HEK293 (cell line): ENCODE results near the gene TBX1.

ENCODE experiments used
- GFI1B ChIP-seq: fragments of 450-650 bp; formaldehyde crosslinking; IDR thresholded peaks from 2 replicates; pipeline ENCODE4 v1.5.1; 2016; ENCODE audit warnings: missing biosample characterization, missing genetic modification characterization
- HOXC10 ChIP-seq: sonication (generic); formaldehyde crosslinking; IDR thresholded peaks from 2 replicates; pipeline ENCODE4 v1.8.1; 2023; ENCODE audit warnings: mild to moderate bottlenecking, missing genetic modification reagents
- IKZF3 ChIP-seq: fragments of 450-650 bp; IDR thresholded peaks from 2 replicates; pipeline ENCODE4 v1.5.0; 2018; ENCODE audit warnings: missing biosample characterization, mild to moderate bottlenecking, missing genetic modification characterization, moderate library complexity
- KLF16 ChIP-seq: fragments of 450-650 bp; formaldehyde crosslinking; IDR thresholded peaks from 2 replicates; pipeline ENCODE4 v1.5.1; 2017; ENCODE audit warnings: missing biosample characterization, missing genetic modification characterization
- SCRT1 ChIP-seq: fragments of 450-650 bp; formaldehyde crosslinking; IDR thresholded peaks from 2 replicates; pipeline ENCODE4 v1.5.1; 2016; ENCODE audit warnings: missing biosample characterization, missing genetic modification characterization, borderline replicate concordance
- ZBTB44 ChIP-seq: fragments of 450-650 bp; IDR thresholded peaks from 2 replicates; pipeline ENCODE4 v1.5.1; 2018; ENCODE audit warnings: missing biosample characterization, mild to moderate bottlenecking, missing genetic modification characterization
- ZBTB49 ChIP-seq: fragments of 450-650 bp; formaldehyde crosslinking; IDR thresholded peaks from 2 replicates; pipeline ENCODE4 v1.5.1; 2016; ENCODE audit warnings: missing biosample characterization, missing genetic modification characterization, low read depth
- ZBTB7A ChIP-seq: fragments of 450-650 bp; formaldehyde crosslinking; IDR thresholded peaks from 2 replicates; pipeline ENCODE4 v1.5.1; 2016; ENCODE audit warnings: low read depth, missing biosample characterization, missing genetic modification characterization
- ZNF155 ChIP-seq: fragments of 450-650 bp; formaldehyde crosslinking; IDR thresholded peaks from 2 replicates; pipeline ENCODE4 v1.5.1; 2016; ENCODE audit warnings: missing biosample characterization, missing genetic modification characterization
- ZNF157 ChIP-seq: fragments of 450-650 bp; formaldehyde crosslinking; IDR thresholded peaks from 2 replicates; pipeline ENCODE4 v1.5.1; 2016; ENCODE audit warnings: missing biosample characterization, missing genetic modification characterization
- ZNF214 ChIP-seq: fragments of 450-650 bp; formaldehyde crosslinking; IDR thresholded peaks from 2 replicates; pipeline ENCODE4 v1.5.1; 2017; ENCODE audit warnings: missing biosample characterization, mild to moderate bottlenecking, missing genetic modification characterization, borderline replicate concordance
- ZNF391 ChIP-seq: fragments of 450-650 bp; formaldehyde crosslinking; IDR thresholded peaks from 2 replicates; pipeline ENCODE4 v1.5.1; 2016; ENCODE audit warnings: low read depth, missing biosample characterization, missing genetic modification characterization, borderline replicate concordance
- ZNF449 ChIP-seq: fragments of 450-650 bp; formaldehyde crosslinking; IDR thresholded peaks from 2 replicates; pipeline ENCODE4 v1.5.1; 2017; ENCODE audit warnings: missing biosample characterization, mild to moderate bottlenecking, missing genetic modification characterization, moderate library complexity
- ZNF548 ChIP-seq: fragments of 450-650 bp; formaldehyde crosslinking; IDR thresholded peaks from 2 replicates; pipeline ENCODE4 v1.5.1; 2016; ENCODE audit warnings: missing biosample characterization, missing genetic modification characterization
- ZNF560 ChIP-seq: fragments of 450-650 bp; formaldehyde crosslinking; IDR thresholded peaks from 2 replicates; pipeline ENCODE4 v1.5.1; 2017; ENCODE audit warnings: missing biosample characterization, missing genetic modification characterization, borderline replicate concordance
- ZNF600 ChIP-seq: fragments of 450-650 bp; formaldehyde crosslinking; IDR thresholded peaks from 2 replicates; pipeline ENCODE4 v1.5.1; 2016; ENCODE audit warnings: missing biosample characterization, missing genetic modification characterization
- ZNF610 ChIP-seq: fragments of 450-650 bp; formaldehyde crosslinking; IDR thresholded peaks from 2 replicates; pipeline ENCODE4 v1.5.1; 2016; ENCODE audit warnings: missing biosample characterization, missing genetic modification characterization, borderline replicate concordance
- ZNF645 ChIP-seq: fragments of 450-650 bp; formaldehyde crosslinking; IDR thresholded peaks from 2 replicates; pipeline ENCODE4; 2016; ENCODE audit warnings: missing biosample characterization, missing genetic modification characterization
- ZNF664 ChIP-seq: fragments of 450-650 bp; formaldehyde crosslinking; IDR thresholded peaks from 2 replicates; pipeline ENCODE4 v1.5.1; 2016; ENCODE audit warnings: missing biosample characterization, missing genetic modification characterization
- ZNF76 ChIP-seq: fragments of 450-650 bp; formaldehyde crosslinking; IDR thresholded peaks from 2 replicates; pipeline ENCODE4; 2016; ENCODE audit warnings: low read depth, missing biosample characterization, missing genetic modification characterization, borderline replicate concordance
- ZSCAN4 ChIP-seq: fragments of 450-650 bp; formaldehyde crosslinking; IDR thresholded peaks from 2 replicates; pipeline ENCODE4 v1.5.1; 2017; ENCODE audit warnings: missing biosample characterization, missing genetic modification characterization
- TF ChIP-seq, protein P1 (sequence below): fragments of 450-650 bp; formaldehyde crosslinking; IDR thresholded peaks from 2 replicates; pipeline ENCODE4 v1.5.1; 2016; ENCODE audit warnings: missing biosample characterization, missing genetic modification characterization
- TF ChIP-seq, protein P2 (sequence below): fragments of 450-650 bp; formaldehyde crosslinking; IDR thresholded peaks from 2 replicates; pipeline ENCODE4 v1.5.1; 2016; ENCODE audit warnings: missing biosample characterization, missing genetic modification characterization
- TF ChIP-seq, protein P3 (sequence below): fragments of 450-650 bp; formaldehyde crosslinking; IDR thresholded peaks from 2 replicates; pipeline ENCODE4 v1.5.1; 2016; ENCODE audit warnings: missing biosample characterization, missing genetic modification characterization

The TBX1 gene

DNA sequence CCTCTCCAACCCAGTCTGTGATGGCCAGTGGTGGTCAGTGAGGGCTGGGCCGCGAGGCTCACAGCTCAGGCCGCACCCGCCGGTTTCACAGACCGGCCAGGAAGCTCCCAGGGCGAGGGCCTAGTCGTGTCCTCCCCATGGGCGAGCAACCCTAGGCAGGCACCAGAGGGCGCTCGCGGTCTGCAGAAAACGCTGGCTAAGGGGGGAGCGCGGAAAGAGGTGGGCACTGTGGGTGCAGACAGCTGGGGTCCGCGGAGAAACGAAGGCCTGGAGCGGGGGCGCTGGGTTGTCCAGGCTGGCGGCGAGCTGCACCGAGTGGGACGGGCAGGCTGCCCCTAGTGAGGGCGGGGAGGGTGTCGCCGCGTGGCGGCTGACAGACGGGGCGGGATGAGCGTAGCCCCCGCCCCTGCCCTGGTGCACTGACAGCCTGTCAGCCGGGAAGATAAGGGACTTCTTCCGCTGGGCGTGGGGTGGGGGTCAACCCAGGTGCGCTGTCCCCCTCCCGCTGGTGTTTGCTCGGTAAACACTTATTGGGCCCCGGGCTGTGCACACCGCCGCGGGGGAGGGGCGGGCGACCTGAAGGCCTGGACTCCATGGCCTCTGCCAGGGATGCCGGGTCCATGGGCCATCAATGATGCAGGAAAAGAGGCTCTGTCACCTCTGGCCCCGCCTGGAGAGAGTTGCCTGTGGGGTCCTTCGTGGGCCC lies 29.8 kb upstream of the TBX1 start (continued):
- TF ChIP-seq ZNF645 (tag by site-specific recombination) (no peak), ZBTB7A (tag by site-specific recombination) (peak; percentile 90; the same call in 1 of the 2 replicates), ZBTB44 (tag by site-specific recombination) (no peak), ZNF449 (tag by site-specific recombination) (no peak), ZBTB49 (no peak), ZNF214 (no peak), ZNF664 (tag by site-specific recombination) (no peak), IKZF3 (no peak), ZNF600 (tag by site-specific recombination) (0 out of 2 replicates have a peak, but pooled peaks have one; percentile 20), ZNF157 (tag by site-specific recombination) (no peak), ZNF610 (tag by site-specific recombination) (0 out of 2 replicates have a peak, but pooled peaks have one; percentile 33), KLF16 (peak; percentile 86), GFI1B (no peak), ZNF560 (tag by site-specific recombination) (no peak), ZNF548 (tag by site-specific recombination) (no peak), ZSCAN4 (tag by site-specific recombination) (no peak), SCRT1 (tag by site-specific recombination) (no peak), ZNF76 (tag by site-specific recombination) (peak; percentile 70), ZNF391 (tag by site-specific recombination) (peak; percentile 67; the same call in 1 of the 2 replicates), HOXC10 (no peak), ZNF155 (tag by site-specific recombination) (no peak)
- TF ChIP-seq, protein P1, sequence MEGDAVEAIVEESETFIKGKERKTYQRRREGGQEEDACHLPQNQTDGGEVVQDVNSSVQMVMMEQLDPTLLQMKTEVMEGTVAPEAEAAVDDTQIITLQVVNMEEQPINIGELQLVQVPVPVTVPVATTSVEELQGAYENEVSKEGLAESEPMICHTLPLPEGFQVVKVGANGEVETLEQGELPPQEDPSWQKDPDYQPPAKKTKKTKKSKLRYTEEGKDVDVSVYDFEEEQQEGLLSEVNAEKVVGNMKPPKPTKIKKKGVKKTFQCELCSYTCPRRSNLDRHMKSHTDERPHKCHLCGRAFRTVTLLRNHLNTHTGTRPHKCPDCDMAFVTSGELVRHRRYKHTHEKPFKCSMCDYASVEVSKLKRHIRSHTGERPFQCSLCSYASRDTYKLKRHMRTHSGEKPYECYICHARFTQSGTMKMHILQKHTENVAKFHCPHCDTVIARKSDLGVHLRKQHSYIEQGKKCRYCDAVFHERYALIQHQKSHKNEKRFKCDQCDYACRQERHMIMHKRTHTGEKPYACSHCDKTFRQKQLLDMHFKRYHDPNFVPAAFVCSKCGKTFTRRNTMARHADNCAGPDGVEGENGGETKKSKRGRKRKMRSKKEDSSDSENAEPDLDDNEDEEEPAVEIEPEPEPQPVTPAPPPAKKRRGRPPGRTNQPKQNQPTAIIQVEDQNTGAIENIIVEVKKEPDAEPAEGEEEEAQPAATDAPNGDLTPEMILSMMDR (tag by site-specific recombination) = peak; percentile 99
- TF ChIP-seq, protein P2, sequence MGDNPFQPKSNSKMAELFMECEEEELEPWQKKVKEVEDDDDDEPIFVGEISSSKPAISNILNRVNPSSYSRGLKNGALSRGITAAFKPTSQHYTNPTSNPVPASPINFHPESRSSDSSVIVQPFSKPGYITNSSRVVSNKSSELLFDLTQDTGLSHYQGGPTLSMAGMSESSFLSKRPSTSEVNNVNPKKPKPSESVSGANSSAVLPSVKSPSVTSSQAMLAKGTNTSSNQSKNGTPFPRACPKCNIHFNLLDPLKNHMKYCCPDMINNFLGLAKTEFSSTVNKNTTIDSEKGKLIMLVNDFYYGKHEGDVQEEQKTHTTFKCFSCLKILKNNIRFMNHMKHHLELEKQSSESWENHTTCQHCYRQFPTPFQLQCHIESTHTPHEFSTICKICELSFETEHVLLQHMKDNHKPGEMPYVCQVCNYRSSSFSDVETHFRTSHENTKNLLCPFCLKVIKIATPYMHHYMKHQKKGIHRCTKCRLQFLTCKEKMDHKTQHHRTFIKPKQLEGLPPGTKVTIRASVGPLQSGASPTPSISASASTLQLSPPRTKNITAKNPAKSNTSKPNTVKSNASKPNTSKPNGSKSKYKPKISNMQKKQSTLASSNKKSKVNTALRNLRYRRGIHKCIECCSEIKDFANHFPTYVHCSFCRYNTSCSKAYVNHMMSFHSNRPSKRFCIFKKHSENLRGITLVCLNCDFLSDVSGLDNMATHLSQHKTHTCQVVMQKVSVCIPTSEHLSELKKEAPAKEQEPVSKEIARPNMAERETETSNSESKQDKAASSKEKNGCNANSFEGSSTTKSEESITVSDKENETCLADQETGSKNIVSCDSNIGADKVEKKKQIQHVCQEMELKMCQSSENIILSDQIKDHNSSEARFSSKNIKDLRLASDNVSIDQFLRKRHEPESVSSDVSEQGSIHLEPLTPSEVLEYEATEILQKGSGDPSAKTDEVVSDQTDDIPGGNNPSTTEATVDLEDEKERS (tag by site-specific recombination) = no peak
- TF ChIP-seq, protein P3, sequence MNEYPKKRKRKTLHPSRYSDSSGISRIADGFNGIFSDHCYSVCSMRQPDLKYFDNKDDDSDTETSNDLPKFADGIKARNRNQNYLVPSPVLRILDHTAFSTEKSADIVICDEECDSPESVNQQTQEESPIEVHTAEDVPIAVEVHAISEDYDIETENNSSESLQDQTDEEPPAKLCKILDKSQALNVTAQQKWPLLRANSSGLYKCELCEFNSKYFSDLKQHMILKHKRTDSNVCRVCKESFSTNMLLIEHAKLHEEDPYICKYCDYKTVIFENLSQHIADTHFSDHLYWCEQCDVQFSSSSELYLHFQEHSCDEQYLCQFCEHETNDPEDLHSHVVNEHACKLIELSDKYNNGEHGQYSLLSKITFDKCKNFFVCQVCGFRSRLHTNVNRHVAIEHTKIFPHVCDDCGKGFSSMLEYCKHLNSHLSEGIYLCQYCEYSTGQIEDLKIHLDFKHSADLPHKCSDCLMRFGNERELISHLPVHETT (tag by site-specific recombination) = peak; percentile 83
